Neural cell (in vitro differentiated cells): ENCODE data around the gene ZNF692.

Source experiments
- CTCF ChIP-seq: fragments of 450-650 bp; IDR thresholded peaks from 2 replicates; pipeline ENCODE4 v1.5.1; 2014; ENCODE audit warnings: antibody characterized with exemption, mild to moderate bottlenecking, moderate library complexity; ENCODE audit not compliant: poor library complexity, severe bottlenecking
- EP300 ChIP-seq: fragments of 450-650 bp; conservative IDR thresholded peaks from 2 replicates; pipeline ENCODE4 v1.6.1; 2014; ENCODE audit warnings: antibody characterized with exemption, mild to moderate bottlenecking, moderate library complexity; ENCODE audit not compliant: poor library complexity, severe bottlenecking
- EZH2 ChIP-seq: fragments of 200-600, 300-800 bp; shearing (Covaris generic), sonication (generic); IDR thresholded peaks from 2 replicates; pipeline ENCODE4 v1.6.1; 2014; ENCODE audit warnings: antibody characterized with exemption, low read length, borderline replicate concordance, mild to moderate bottlenecking; ENCODE audit not compliant: insufficient read depth, poor library complexity, severe bottlenecking
- POLR2AphosphoS5 ChIP-seq: IDR thresholded peaks from 2 replicates; pipeline ENCODE4 v1.6.1; 2012

DNA sequence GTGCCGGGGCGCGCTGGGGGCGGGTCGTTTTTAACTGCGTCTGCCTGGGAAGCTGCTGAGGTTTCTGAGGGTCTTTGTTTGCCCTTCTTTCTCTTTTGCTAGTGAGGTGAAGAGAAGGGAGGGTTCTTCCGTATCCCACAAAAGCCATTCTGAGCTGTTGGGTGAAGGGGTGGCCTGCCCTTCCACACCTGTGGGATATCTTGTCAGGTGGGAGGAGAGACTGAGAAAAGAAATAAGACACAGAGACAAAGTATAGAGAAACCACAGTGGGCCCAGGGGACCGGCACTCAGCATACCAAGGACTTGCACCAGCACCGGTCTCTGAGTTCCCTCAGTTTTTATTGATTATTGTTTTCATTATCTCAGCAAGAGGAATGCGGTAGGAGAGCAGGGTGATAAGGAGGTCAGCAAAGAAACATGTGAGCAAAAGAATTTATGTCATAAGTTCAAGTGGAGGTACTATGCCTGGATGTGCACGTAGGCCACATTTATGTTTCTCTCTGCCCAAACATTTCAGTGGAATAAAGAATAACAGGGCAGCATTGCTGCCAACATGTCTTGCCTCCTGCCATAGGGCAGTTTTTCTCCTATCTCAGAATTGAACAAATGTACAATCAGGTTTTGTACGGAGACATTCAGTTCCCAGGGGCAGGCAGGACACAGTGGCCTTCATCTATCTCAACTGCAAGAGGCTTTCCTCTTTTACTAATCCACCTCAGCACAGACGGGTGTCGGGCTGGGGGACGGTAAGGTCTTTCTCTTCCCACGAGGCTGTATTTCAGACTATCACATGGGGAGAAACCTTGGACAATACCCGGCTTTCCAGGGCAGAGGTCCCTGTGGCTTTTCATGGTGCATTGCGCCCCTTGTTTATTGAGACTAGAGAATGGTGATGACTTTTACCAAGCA is 48.1 kb upstream of the ZNF692 start:
- TF ChIP-seq CTCF (no peak), POLR2AphosphoS5 (peak; percentile 85), EZH2 (no peak), EP300 (no peak)
